GM12878 (cell line): ENCODE data around the gene LMF1. TPM values are rescaled to one million over a fixed set of nuclear protein-coding genes. Genes with fewer than 3 reads are reported as not detected.

ENCODE experiments used
- ATAC-seq: fragments of 200-7000 bp; cut with Tn5 transposase; 3 replicates; pipeline ENCODE4 v1.9.1; 2020; ENCODE audit warnings: mild to moderate bottlenecking, moderate library complexity
- BruUV-seq: library from RNA; stranded (reverse); fragments of 400-500 nt; replicated peaks from 2 replicates; lab custom pipeline; 2021; lab: Mats Ljungman, UMichigan
- CTCF ChIA-PET: fragments of 300-600 bp; sonication (Branson Sonifier 250); formaldehyde crosslinking; extraction: SDS; loops from one replicate; lab custom pipeline; 2021; ENCODE audit warnings: inconsistent platforms; lab: Yijun Ruan, JAX
- POLR2A ChIA-PET: fragments of 350-600 bp; formaldehyde crosslinking; extraction: SDS; loops from one replicate; lab custom pipeline; 2021; ENCODE audit warnings: inconsistent platforms; lab: Charles Lee
- RAD21 ChIA-PET: fragments of 300-600 bp; sonication (Branson Sonifier 250); formaldehyde crosslinking; loops from one replicate; lab custom pipeline; 2023; ENCODE audit warnings: antibody characterized with exemption; ENCODE audit not compliant: unreplicated experiment; lab: Charles Lee
- SMC1A ChIA-PET: fragments of 300-600 bp; sonication (Branson Sonifier 250); formaldehyde crosslinking; loops from one replicate; lab custom pipeline; 2023; ENCODE audit not compliant: unreplicated experiment, uncharacterized antibody; lab: Charles Lee
- DNase-seq: peaks from one replicate; pipeline ENCODE4 v3.0.0-alpha.2; 2011; ENCODE audit warnings: low read depth, low spot score
- FAIRE-seq: peaks from 3 replicates; lab custom pipeline; 2011; peaks lifted over from hg19 to GRCh38; lab: Jason Lieb, UNC
- H2AFZ ChIP-seq: 2 replicates; pipeline ENCODE4 v1.6.0; 2011; ENCODE audit warnings: low read depth, low read length, control low read depth; ENCODE audit not compliant: control insufficient read depth
- H3K27ac ChIP-seq: 2 replicates; pipeline ENCODE4 v1.5.1; 2011; ENCODE audit warnings: control low read depth; ENCODE audit not compliant: control insufficient read depth, insufficient read depth
- H3K27me3 ChIP-seq, 2 experiments: replicated peaks in 1 of 2; 2 replicates each; pipeline versions ENCODE4 v1.6.0 to v1.6.1; 2011; ENCODE audit warnings: low read length in 1 of 2; ENCODE audit not compliant: control insufficient read depth in 2 of 2, insufficient read depth in 2 of 2
- H3K36me3 ChIP-seq, 2 experiments: 2 replicates each; pipeline ENCODE4 v1.5.1; 2011; ENCODE audit warnings: low read length in 1 of 2; ENCODE audit not compliant: control insufficient read depth in 2 of 2, insufficient read depth in 2 of 2
- H3K4me1 ChIP-seq: 2 replicates; pipeline ENCODE4 v1.6.1; 2011; ENCODE audit warnings: mild to moderate bottlenecking, low read length, moderate library complexity, mixed read lengths; ENCODE audit not compliant: control insufficient read depth, insufficient read depth
- H3K4me2 ChIP-seq: 2 replicates; pipeline ENCODE4 v1.6.0; 2011; ENCODE audit warnings: control low read depth; ENCODE audit not compliant: control insufficient read depth, insufficient read depth
- H3K4me3 ChIP-seq: fragments of 200-600 bp; sonication (generic); 2 replicates; pipeline ENCODE4 v1.5.1; 2016
- H3K79me2 ChIP-seq: 2 replicates; pipeline ENCODE4 v1.6.0; 2011; ENCODE audit warnings: low read length; ENCODE audit not compliant: control insufficient read depth, insufficient read depth
- H3K9ac ChIP-seq: 2 replicates; pipeline ENCODE4 v1.8.0; 2011; ENCODE audit warnings: low read length, control low read depth, mixed read lengths; ENCODE audit not compliant: control insufficient read depth, insufficient read depth
- H3K9me3 ChIP-seq: replicated peaks from 3 replicates; pipeline ENCODE4 v1.5.1; 2011; ENCODE audit warnings: mild to moderate bottlenecking, low read length; ENCODE audit not compliant: control insufficient read depth, insufficient read depth
- H4K20me1 ChIP-seq: 2 replicates; pipeline ENCODE4 v1.6.0; 2011; ENCODE audit not compliant: control insufficient read depth, insufficient read depth
- BMI1 ChIP-seq: fragments of 450-650 bp; IDR thresholded peaks from 2 replicates; pipeline ENCODE4 v1.6.1; 2016; ENCODE audit warnings: mild to moderate bottlenecking, moderate library complexity, borderline replicate concordance
- CHD2 ChIP-seq: IDR thresholded peaks from 2 replicates; pipeline ENCODE4 v1.6.1; 2011; ENCODE audit warnings: low read depth, low read length, improper control_type of control experiment, borderline replicate concordance
- EZH2 ChIP-seq: IDR thresholded peaks from 2 replicates; pipeline ENCODE4 v1.6.1; 2012; ENCODE audit warnings: low read depth, mild to moderate bottlenecking, control low read depth, inconsistent platforms, low read length, borderline replicate concordance; ENCODE audit not compliant: control insufficient read depth
- MTA3 ChIP-seq: IDR thresholded peaks from 2 replicates; pipeline ENCODE4 v1.6.1; 2012; ENCODE audit warnings: low read length, inconsistent platforms, borderline replicate concordance
- NFYB ChIP-seq: IDR thresholded peaks from 2 replicates; pipeline ENCODE4 v1.6.1; 2011; ENCODE audit warnings: low read depth, mild to moderate bottlenecking, low read length, improper control_type of control experiment, moderate library complexity; ENCODE audit not compliant: insufficient read depth
- POLR2A ChIP-seq: IDR thresholded peaks from 2 replicates; pipeline ENCODE4 v1.6.1; 2011; ENCODE audit warnings: low read depth, mild to moderate bottlenecking, low read length
- RFX5 ChIP-seq: IDR thresholded peaks from 2 replicates; pipeline ENCODE4 v1.6.1; 2011; ENCODE audit warnings: low read depth, low read length, improper control_type of control experiment
- SKIL ChIP-seq: fragments of 450-650 bp; IDR thresholded peaks from 2 replicates; pipeline ENCODE4 v1.6.1; 2017; ENCODE audit warnings: mild to moderate bottlenecking, low read depth, inconsistent platforms; ENCODE audit not compliant: poor library complexity, severe bottlenecking
- SMAD5 ChIP-seq: IDR thresholded peaks from 2 replicates; pipeline ENCODE4 v1.6.1; 2016; ENCODE audit warnings: antibody characterized with exemption, low read depth
- ZBTB11 ChIP-seq: fragments of 450-650 bp; formaldehyde crosslinking; IDR thresholded peaks from 2 replicates; pipeline ENCODE4 v1.5.0; 2022; ENCODE audit warnings: mild to moderate bottlenecking, missing genetic modification characterization
- WGBS: methylation state at CpG from one replicate; pipeline ENCODE4 v1.1.6; 2016; ENCODE audit warnings: low lambda C conversion rate; ENCODE audit not compliant: insufficient replicate concordance, insufficient coverage; ENCODE audit errors: missing lambda C conversion rate; 5-methylcytosine and 5-hydroxymethylcytosine counted together
- in situ Hi-C: fragments of 300-500 bp; cut with MboI; formaldehyde crosslinking; loops from 9 replicates; pipeline ENCODE4 v1.14.3; 2018; ENCODE audit warnings: mixed read lengths
- intact Hi-C: fragments of 100-400 bp; cut with micrococcal nuclease; formaldehyde crosslinking; loops from one replicate; pipeline ENCODE4 v1.14.2; 2022; ENCODE audit not compliant: unreplicated experiment
- polyA plus RNA-seq, 11 experiments: library from polyadenylated mRNA; depleted of rRNA in 4 of 11; unstranded in 6 of 11; stranded (reverse) in 5 of 11; fragments of >200 nt; fragmentation: Nextera tagmentation in 4 of 11; fragmentation: Illumina TruSeq in 1 of 11; extraction: Ambion mirVana in 4 of 11; extraction: Trizol in 1 of 11; gene quantifications; 1 replicate in 1 of 11; 2 replicates in 10 of 11; pipeline versions ENCODE4 v1.2.1 to v1.2.3, GENCODE V29; 2011 to 2016; ENCODE audit warnings: inconsistent platforms in 2 of 11, missing spikeins in 2 of 11, low read depth in 1 of 11
- total RNA-seq, 4 experiments: library from RNA; depleted of rRNA in 3 of 4; stranded (reverse); fragments of >200 nt in 3 of 4; fragmentation: Illumina TruSeq in 1 of 4; extraction: Trizol in 1 of 4; gene quantifications; 2 replicates each; pipeline versions ENCODE4 v1.2.1 to v1.2.3, GENCODE V29; 2013 to 2021
- TF ChIP-seq, protein P1 (sequence below): fragments of 450-650 bp; IDR thresholded peaks from 2 replicates; pipeline ENCODE4 v1.6.1; 2017; ENCODE audit warnings: mild to moderate bottlenecking

LMF1 gene
- total and polyA plus RNA-seq, 10 of the 15 experiments (the other 5 are each of a cell fraction or from before 2014, with no cell fraction given), result 0.18 to 3.2 (median 1.4) TPM; not detected in 1

GRCh38 chr16:1009358-1010150 lies 38.8 kb upstream of the LMF1 start:
- Histone ChIP-seq H3K9ac (no peak overlapping the region), H3K27me3 (no peaks in the 10 kb centered on the region), H3K9me3 (no peaks in the 10 kb centered on the region), H2AFZ (no peak overlapping the region)
- POLR2A ChIA-PET, result no interaction called here
- WGBS, result 15% methylated on average over 30 of the region's 30 CpGs
- ATAC-seq, result no peak
- no peak for TF ChIP-seq POLR2A
- TF ChIP-seq SMAD5, result no peak
- TF ChIP-seq SKIL, result no peak
- TF ChIP-seq NFYB, result no peak
- no peak for TF ChIP-seq BMI1
- TF ChIP-seq RFX5, result no peak
- TF ChIP-seq MTA3, result no peak
- TF ChIP-seq ZBTB11 (CRISPR knock-in tag), result no peak
- no peak for TF ChIP-seq EZH2
- TF ChIP-seq CHD2, result no peak
- TF ChIP-seq, protein P1, sequence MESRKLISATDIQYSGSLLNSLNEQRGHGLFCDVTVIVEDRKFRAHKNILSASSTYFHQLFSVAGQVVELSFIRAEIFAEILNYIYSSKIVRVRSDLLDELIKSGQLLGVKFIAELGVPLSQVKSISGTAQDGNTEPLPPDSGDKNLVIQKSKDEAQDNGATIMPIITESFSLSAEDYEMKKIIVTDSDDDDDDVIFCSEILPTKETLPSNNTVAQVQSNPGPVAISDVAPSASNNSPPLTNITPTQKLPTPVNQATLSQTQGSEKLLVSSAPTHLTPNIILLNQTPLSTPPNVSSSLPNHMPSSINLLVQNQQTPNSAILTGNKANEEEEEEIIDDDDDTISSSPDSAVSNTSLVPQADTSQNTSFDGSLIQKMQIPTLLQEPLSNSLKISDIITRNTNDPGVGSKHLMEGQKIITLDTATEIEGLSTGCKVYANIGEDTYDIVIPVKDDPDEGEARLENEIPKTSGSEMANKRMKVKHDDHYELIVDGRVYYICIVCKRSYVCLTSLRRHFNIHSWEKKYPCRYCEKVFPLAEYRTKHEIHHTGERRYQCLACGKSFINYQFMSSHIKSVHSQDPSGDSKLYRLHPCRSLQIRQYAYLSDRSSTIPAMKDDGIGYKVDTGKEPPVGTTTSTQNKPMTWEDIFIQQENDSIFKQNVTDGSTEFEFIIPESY, result no peak
- TF ChIP-seq, all 136 proteins: peak for 0
- Histone ChIP-seq H3K4me2 (no peak overlapping the region), H3K27ac (no peak overlapping the region), H4K20me1 (no peaks in the 10 kb centered on the region), H3K4me3 (no peak overlapping the region), H3K36me3 (no peaks in the 10 kb centered on the region), H3K79me2 (no peaks in the 10 kb centered on the region), H3K4me1 (no peaks in the 10 kb centered on the region)
- intact Hi-C loops (no loop called here), in situ Hi-C loops (no loop called here)
- SMC1A ChIA-PET, result no interaction called here
- BruUV-seq, result no TSS peak
- CTCF ChIA-PET, result no interaction called here
- FAIRE-seq (no peak), DNase-seq (no peak)
- RAD21 ChIA-PET, result no interaction called here
